HG03571 (cell line): Measurements from ENCODE around the gene ELOVL2.
A peak's percentile ranks its signal among the peaks of the same experiment; 100 is the strongest.

Experiments
- ATAC-seq: cut with Tn5 transposase; IDR thresholded peaks from one replicate; pipeline ENCODE4 v1.9.1; 2021; ENCODE audit not compliant: unreplicated experiment

ELOVL2 gene

GRCh38 chr6:11058406-11058805 is 14.3 kb upstream of the ELOVL2 start:
- no peak for ATAC-seq

- ATAC-seq, result no peak
Observed at GRCh38 chr6:11056871-11057270, 12.8 kb upstream of the ELOVL2 start.

- no peak for ATAC-seq
Observed at GRCh38 chr6:11055127-11055627, 11.1 kb upstream of the ELOVL2 start.

GRCh38 chr6:11054722-11055121 is 10.6 kb upstream of the ELOVL2 start:
- no peak for ATAC-seq

- no peak for ATAC-seq
Observed at GRCh38 chr6:11053307-11053706, 9.2 kb upstream of the ELOVL2 start.

- ATAC-seq, result no peak
Observed at GRCh38 chr6:11050731-11051130, 6.6 kb upstream of the ELOVL2 start.

- ATAC-seq, result no peak
Observed at GRCh38 chr6:11044712-11045167, 635 bp upstream of the ELOVL2 start.

- peak; percentile 22 for ATAC-seq
Observed at GRCh38 chr6:11043378-11043960, 636 bp downstream of the ELOVL2 start.

- ATAC-seq, result no peak
Observed at GRCh38 chr6:11042750-11043377, 1.2 kb downstream of the ELOVL2 start.

- no peak for ATAC-seq
Observed at GRCh38 chr6:11042025-11042749, 1.9 kb downstream of the ELOVL2 start.

GRCh38 chr6:11040134-11040533 is 4.0 kb downstream of the ELOVL2 start:
- no peak for ATAC-seq

- ATAC-seq, result no peak
Observed at GRCh38 chr6:11039040-11039439, 5.1 kb downstream of the ELOVL2 start.

GRCh38 chr6:11036977-11037430 is 7.1 kb downstream of the ELOVL2 start:
- no peak for ATAC-seq

- no peak for ATAC-seq
Observed at GRCh38 chr6:11036351-11036740, 7.8 kb downstream of the ELOVL2 start.

- no peak for ATAC-seq
Observed at GRCh38 chr6:11035616-11036350, 8.3 kb downstream of the ELOVL2 start.

GRCh38 chr6:11033825-11034224 is 10.3 kb downstream of the ELOVL2 start:
- ATAC-seq, result no peak

- ATAC-seq, result no peak
Observed at GRCh38 chr6:11030904-11031303, 13.2 kb downstream of the ELOVL2 start.

- no peak for ATAC-seq
Observed at GRCh38 chr6:11028959-11029358, 15.1 kb downstream of the ELOVL2 start.

- ATAC-seq, result no peak
Observed at GRCh38 chr6:11027565-11028110, 16.5 kb downstream of the ELOVL2 start.

- ATAC-seq, result peak; percentile 66
Observed at GRCh38 chr6:11025921-11026635, 18.0 kb downstream of the ELOVL2 start.
